BJ (cell line): ENCODE data around the gene SLC4A7. TPM values are rescaled to one million over a fixed set of nuclear protein-coding genes. Genes with fewer than 3 reads are reported as not detected.
"Not testable (repeated sequence)": the region's sequence is repeated elsewhere in the genome, so short reads cannot be mapped to it uniquely, and the experiment has no call there.

Experiments used
- CTCF ChIA-PET: fragments of 350-600 bp; formaldehyde crosslinking; extraction: SDS; loops from one replicate; lab custom pipeline; 2021; ENCODE audit warnings: antibody characterized with exemption, inconsistent platforms; lab: Yijun Ruan, JAX
- POLR2A ChIA-PET: fragments of 300-600 bp; sonication (Branson Sonifier 250); formaldehyde crosslinking; extraction: SDS; loops from one replicate; lab custom pipeline; 2021; ENCODE audit warnings: antibody characterized with exemption; lab: Charles Lee
- DNase-seq: peaks from one replicate; pipeline ENCODE4 v3.0.0-alpha.2; 2011; ENCODE audit warnings: low read depth
- H3K27me3 ChIP-seq: 2 replicates; pipeline ENCODE4 v1.6.0; 2011; ENCODE audit warnings: low read length; ENCODE audit not compliant: control insufficient read depth, insufficient read depth
- H3K36me3 ChIP-seq: 2 replicates; pipeline ENCODE4 v1.5.1; 2011; ENCODE audit warnings: low read length; ENCODE audit not compliant: control insufficient read depth, insufficient read depth
- H3K4me3 ChIP-seq: 2 replicates; pipeline ENCODE4 v1.5.1; 2011; ENCODE audit warnings: low read depth, mild to moderate bottlenecking, control low read depth, low read length
- CTCF ChIP-seq: IDR thresholded peaks from 2 replicates; pipeline ENCODE4 v1.5.1; 2011; ENCODE audit warnings: low read depth, mild to moderate bottlenecking, control low read depth, inconsistent platforms, low read length, moderate library complexity; ENCODE audit not compliant: insufficient read depth
- polyA plus RNA-seq: library from polyadenylated mRNA; depleted of rRNA; stranded (reverse); fragments of >200 nt; gene quantifications from 2 replicates; pipeline ENCODE4 v1.2.3, GENCODE V29; 2011

The SLC4A7 gene
- polyA plus RNA-seq, 1 experiment = 15.4 TPM

- POLR2A ChIA-PET = no interaction called here
- DNase-seq = no peak
- Histone ChIP-seq H3K4me3 (no peak overlapping the region), H3K27me3 (no peaks in the 10 kb centered on the region), H3K36me3 (no peaks in the 10 kb centered on the region)
- no peak for TF ChIP-seq CTCF
- CTCF ChIA-PET = interaction anchor here (1.2 kb wide), 1 partner anchor 14 kb away, joined by 5 read pairs; no protein-coding TSS in a partner anchor
Observed at GRCh38 chr3:27452368-27453090, 31.7 kb downstream of the SLC4A7 start.

GRCh38 chr3:27451842-27452241 lies 32.3 kb downstream of the SLC4A7 start:
- no peaks in the 10 kb centered on the region for H3K36me3 ChIP-seq
- H3K27me3 ChIP-seq = no peaks in the 10 kb centered on the region
- no peak for DNase-seq
- CTCF ChIA-PET = no interaction called here
- POLR2A ChIA-PET = no interaction called here
- TF ChIP-seq CTCF = no peak
- no peak overlapping the region for H3K4me3 ChIP-seq

GRCh38 chr3:27451251-27451650 lies 32.9 kb downstream of the SLC4A7 start:
- TF ChIP-seq CTCF = no peak
- DNase-seq = no peak
- Histone ChIP-seq H3K36me3 (no peaks in the 10 kb centered on the region), H3K4me3 (no peak overlapping the region), H3K27me3 (no peaks in the 10 kb centered on the region)
- ChIA-PET POLR2A (interaction anchor here (0.7 kb wide), 1 partner anchor 20 kb away, joined by 6 read pairs; no protein-coding TSS in a partner anchor), CTCF (interaction anchor here (0.7 kb wide), 1 partner anchor 162 kb away, joined by 5 read pairs; no protein-coding TSS in a partner anchor)

- Histone ChIP-seq H3K4me3 (no peak overlapping the region), H3K27me3 (no peaks in the 10 kb centered on the region), H3K36me3 (no peaks in the 10 kb centered on the region)
- ChIA-PET CTCF (no interaction called here), POLR2A (interaction anchor here (0.6 kb wide), 1 partner anchor 50 kb away, joined by 3 read pairs; no protein-coding TSS in a partner anchor)
- no peak for DNase-seq
- no peak for TF ChIP-seq CTCF
Observed at GRCh38 chr3:27449530-27450150, 34.5 kb downstream of the SLC4A7 start.

GRCh38 chr3:27442995-27443394 lies 41.2 kb downstream of the SLC4A7 start:
- DNase-seq, CTCF ChIA-PET, POLR2A ChIA-PET, H3K27me3 ChIP-seq, H3K36me3 ChIP-seq, H3K4me3 ChIP-seq: not testable (repeated sequence)

- CTCF ChIA-PET, POLR2A ChIA-PET: not testable (repeated sequence)
Observed at GRCh38 chr3:27438352-27438751, 45.8 kb downstream of the SLC4A7 start.

More at GRCh38 chr3:27438352-27438751, 45.8 kb downstream of the SLC4A7 start:
- not testable (repeated sequence) for H3K27me3 ChIP-seq, H3K36me3 ChIP-seq, H3K4me3 ChIP-seq, DNase-seq
